Astrocyte of the cerebellum (primary cell): Measurements from ENCODE around the gene TMBIM6.
A peak's percentile ranks its signal among the peaks of the same experiment; 100 is the strongest.
"Not testable (repeated sequence)": the region's sequence is repeated elsewhere in the genome, so short reads cannot be mapped to it uniquely, and the experiment has no call there.

ENCODE experiments used
- DNase-seq: peaks from one replicate; pipeline ENCODE4 v3.0.0-alpha.2; 2011; ENCODE audit warnings: low read depth
- H3K4me3 ChIP-seq: 2 replicates; pipeline ENCODE4 v1.5.1; 2011; ENCODE audit warnings: mild to moderate bottlenecking, low read depth, low read length, moderate library complexity
- in situ Hi-C: cut with HindIII; loops from 2 replicates; pipeline ENCODE4 v1.10.0; 2017; ENCODE audit warnings: low sequenced_read_pairs
- TF ChIP-seq, protein P1 (sequence below): IDR thresholded peaks from 2 replicates; pipeline ENCODE4 v1.5.1; 2012; ENCODE audit warnings: low read length, low read depth, moderate library complexity, mild to moderate bottlenecking; ENCODE audit errors: missing control alignments

The TMBIM6 gene

DNA sequence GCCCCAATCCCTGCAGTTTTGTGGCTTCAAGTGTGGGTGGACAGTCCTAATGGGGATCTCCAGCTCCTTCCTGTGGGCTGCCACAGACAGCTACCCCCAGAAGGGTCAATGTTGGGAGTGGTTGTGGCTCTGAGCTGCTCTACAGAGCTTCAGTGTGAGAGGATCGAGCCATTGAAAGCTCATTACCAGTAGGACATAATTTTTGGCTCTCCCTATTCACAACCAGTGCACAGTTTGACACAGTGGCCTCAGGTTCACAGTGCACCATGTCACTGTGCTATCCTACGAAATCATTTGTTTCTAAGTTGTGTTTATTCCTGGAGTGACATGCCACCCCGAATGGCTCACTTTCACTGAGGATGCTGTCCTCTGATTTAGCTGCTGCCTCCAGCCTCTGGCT lies 22.8 kb downstream of the TMBIM6 start:
- DNase-seq: no peak
- no peak overlapping the region for H3K4me3 ChIP-seq
- in situ Hi-C loops: loop anchor here (10.0 kb wide), 1 partner anchor 51 kb away; no protein-coding TSS in a partner anchor
- TF ChIP-seq, protein P1, sequence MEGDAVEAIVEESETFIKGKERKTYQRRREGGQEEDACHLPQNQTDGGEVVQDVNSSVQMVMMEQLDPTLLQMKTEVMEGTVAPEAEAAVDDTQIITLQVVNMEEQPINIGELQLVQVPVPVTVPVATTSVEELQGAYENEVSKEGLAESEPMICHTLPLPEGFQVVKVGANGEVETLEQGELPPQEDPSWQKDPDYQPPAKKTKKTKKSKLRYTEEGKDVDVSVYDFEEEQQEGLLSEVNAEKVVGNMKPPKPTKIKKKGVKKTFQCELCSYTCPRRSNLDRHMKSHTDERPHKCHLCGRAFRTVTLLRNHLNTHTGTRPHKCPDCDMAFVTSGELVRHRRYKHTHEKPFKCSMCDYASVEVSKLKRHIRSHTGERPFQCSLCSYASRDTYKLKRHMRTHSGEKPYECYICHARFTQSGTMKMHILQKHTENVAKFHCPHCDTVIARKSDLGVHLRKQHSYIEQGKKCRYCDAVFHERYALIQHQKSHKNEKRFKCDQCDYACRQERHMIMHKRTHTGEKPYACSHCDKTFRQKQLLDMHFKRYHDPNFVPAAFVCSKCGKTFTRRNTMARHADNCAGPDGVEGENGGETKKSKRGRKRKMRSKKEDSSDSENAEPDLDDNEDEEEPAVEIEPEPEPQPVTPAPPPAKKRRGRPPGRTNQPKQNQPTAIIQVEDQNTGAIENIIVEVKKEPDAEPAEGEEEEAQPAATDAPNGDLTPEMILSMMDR: no peak

DNA sequence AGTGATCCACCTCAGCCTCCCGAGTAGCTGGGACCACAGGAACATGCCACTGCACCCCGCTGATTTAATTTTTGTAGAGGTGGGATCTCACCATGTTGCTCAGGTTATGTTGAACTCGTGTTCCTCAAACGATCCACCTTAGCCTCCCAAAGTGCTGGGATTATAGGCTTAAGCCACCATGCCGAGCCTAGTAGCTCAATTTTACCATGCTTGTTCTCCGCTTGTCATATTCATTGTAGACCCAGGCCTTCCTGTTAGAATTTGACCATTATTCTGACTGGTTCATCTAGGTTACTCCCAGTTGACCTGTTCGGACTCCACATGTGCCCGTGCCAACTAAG lies 24.7 kb downstream of the TMBIM6 start:
- H3K4me3 ChIP-seq: no peak overlapping the region
- in situ Hi-C loops: loop anchor here (10.0 kb wide), 1 partner anchor 49 kb away; no protein-coding TSS in a partner anchor
- no peak for DNase-seq
- TF ChIP-seq, protein P1: no peak

DNA sequence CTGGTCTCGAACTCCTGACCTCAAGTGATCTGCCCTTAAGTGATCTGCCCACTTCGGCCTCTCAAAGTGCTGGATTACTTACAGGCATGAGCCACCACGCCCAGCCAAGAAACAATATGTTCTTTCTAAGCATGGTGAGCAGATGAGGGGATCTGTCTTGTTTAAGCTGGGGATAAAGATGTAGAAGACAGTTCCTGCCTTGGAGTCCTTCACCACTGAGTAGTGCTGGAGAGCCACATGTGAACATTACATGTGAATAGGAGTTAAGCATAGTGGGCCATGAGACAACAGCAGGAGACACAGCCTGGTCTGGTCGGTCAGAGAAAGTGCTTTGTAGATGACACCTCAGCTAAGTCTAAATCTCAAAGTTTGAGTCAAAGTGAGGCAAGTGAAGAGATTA lies 26.0 kb downstream of the TMBIM6 start:
- H3K4me3 ChIP-seq: no peak overlapping the region
- TF ChIP-seq, protein P1: no peak
- DNase-seq: no peak
- in situ Hi-C loops: loop anchor here (10.0 kb wide), 1 partner anchor 47 kb away; no protein-coding TSS in a partner anchor

DNA sequence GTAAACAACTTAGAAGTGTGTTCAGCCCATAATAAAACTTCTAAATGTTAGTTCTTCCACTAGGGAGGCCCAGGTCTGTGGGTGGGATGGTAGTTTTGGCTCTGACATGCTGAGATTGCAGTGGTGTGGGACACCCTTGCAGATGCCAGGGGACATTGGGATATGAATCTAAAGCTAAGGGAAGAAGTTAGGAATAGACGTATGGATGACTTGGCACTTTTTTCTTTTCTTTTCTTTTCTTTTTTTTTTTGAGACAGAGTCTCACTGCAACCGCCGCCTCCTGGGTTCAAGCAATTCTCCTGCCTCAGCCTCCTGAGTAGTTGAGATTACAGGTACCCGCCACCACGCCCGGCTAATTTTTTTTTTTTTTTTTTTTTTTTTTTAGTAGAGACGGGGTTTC lies 31.7 kb downstream of the TMBIM6 start:
- in situ Hi-C loops, H3K4me3 ChIP-seq, DNase-seq: not testable (repeated sequence)

DNA sequence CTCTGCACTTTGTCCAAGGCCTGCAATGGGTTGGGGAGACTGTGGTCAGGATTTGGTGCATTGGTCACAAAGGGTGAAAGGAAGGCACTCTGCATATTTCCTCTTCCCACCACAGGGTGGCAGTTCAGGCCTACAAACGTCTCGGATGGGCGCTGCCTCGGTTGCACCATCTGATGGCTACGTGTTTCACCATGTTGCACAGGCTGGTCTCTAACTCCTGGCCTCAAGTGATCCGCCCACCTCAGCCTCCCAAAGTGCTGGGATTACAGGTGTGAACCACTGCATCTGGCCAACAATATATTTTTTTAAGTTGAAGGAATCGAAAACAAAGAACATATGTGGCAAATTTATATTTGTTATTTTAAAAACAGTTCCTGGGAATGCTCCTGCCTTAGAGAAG lies 35.1 kb downstream of the TMBIM6 start:
- no peak overlapping the region for H3K4me3 ChIP-seq
- DNase-seq: peak; percentile 43
- in situ Hi-C loops: no loop called here
- TF ChIP-seq, protein P1: peak; percentile 75

- H3K4me3 ChIP-seq: no peak overlapping the region
- in situ Hi-C loops: no loop called here
- TF ChIP-seq, protein P1: no peak
- DNase-seq: no peak
Measured at GRCh38 chr12:49776858-49777257, 35.5 kb downstream of the TMBIM6 start.

DNA sequence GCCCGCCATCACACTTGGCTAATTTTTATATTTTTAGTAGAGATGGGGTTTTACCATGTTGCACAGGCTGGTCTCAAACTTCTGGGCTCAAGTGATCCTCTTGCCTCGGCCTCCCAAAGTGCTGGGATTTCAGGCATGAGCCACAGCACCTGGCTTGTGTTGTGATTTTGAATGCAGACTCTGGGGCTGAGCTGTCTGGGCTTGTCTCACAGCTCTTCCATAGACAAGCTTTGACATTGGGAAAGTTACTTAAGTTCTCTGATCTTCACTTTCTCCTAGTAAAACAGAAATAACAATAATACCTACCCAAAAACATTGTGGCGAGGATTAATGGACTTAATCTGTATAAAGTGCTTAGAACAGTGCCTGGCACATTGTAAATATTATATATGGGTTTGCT lies 36.0 kb downstream of the TMBIM6 start:
- no peak overlapping the region for H3K4me3 ChIP-seq
- no peak for DNase-seq
- TF ChIP-seq, protein P1: no peak
- in situ Hi-C loops: no loop called here
